H9 (cell line): ENCODE data around the gene LRP1B. TPM values are rescaled to one million over a fixed set of nuclear protein-coding genes. Genes with fewer than 3 reads are reported as not detected.

Experiments used
- DNase-seq: peaks from one replicate; pipeline ENCODE4 v3.0.0-alpha.2; 2017
- H2AFZ ChIP-seq: one replicate; pipeline ENCODE4 v1.6.1; 2013; ENCODE audit warnings: mild to moderate bottlenecking, low read length, control low read depth, moderate library complexity
- H2AK5ac ChIP-seq: 2 replicates; pipeline ENCODE4 v1.6.1; 2013; ENCODE audit warnings: low read length, control low read depth, mixed read lengths; ENCODE audit not compliant: insufficient read length
- H2BK120ac ChIP-seq: one replicate; pipeline ENCODE4 v1.6.1; 2013; ENCODE audit warnings: low read depth, mild to moderate bottlenecking, low read length, control low read depth, inconsistent platforms; ENCODE audit not compliant: poor library complexity, severe bottlenecking
- H2BK12ac ChIP-seq: 2 replicates; pipeline ENCODE4 v1.6.1; 2013; ENCODE audit warnings: low read length, control low read depth, mixed read lengths, low read depth; ENCODE audit not compliant: insufficient read length
- H2BK15ac ChIP-seq: 2 replicates; pipeline ENCODE4 v1.6.1; 2013; ENCODE audit warnings: low read depth, low read length, control low read depth
- H2BK20ac ChIP-seq: one replicate; pipeline ENCODE4 v1.6.1; 2013; ENCODE audit warnings: low read depth, mild to moderate bottlenecking, low read length, control low read depth, inconsistent platforms; ENCODE audit not compliant: poor library complexity, severe bottlenecking
- H2BK5ac ChIP-seq: 2 replicates; pipeline ENCODE4 v1.6.1; 2013; ENCODE audit warnings: low read length, control low read depth, mixed read lengths; ENCODE audit not compliant: insufficient read length
- H3K14ac ChIP-seq: 2 replicates; pipeline ENCODE4 v1.6.1; 2013; ENCODE audit warnings: low read length, control low read depth; ENCODE audit not compliant: insufficient read depth
- H3K18ac ChIP-seq: 2 replicates; pipeline ENCODE4 v1.6.1; 2013; ENCODE audit warnings: low read depth, mild to moderate bottlenecking, mixed read lengths, low read length, control low read depth; ENCODE audit not compliant: insufficient read length
- H3K23ac ChIP-seq: 2 replicates; pipeline ENCODE4 v1.6.1; 2013; ENCODE audit warnings: low read length, control low read depth, mixed read lengths, low read depth; ENCODE audit not compliant: insufficient read length
- H3K23me2 ChIP-seq: 2 replicates; pipeline ENCODE4 v1.6.1; 2013; ENCODE audit warnings: low read depth, mild to moderate bottlenecking, mixed read lengths, low read length, control low read depth; ENCODE audit not compliant: insufficient read length, poor library complexity, severe bottlenecking
- H3K27ac ChIP-seq: 2 replicates; pipeline ENCODE4 v1.5.1; 2013; ENCODE audit warnings: low read length, control low read depth, mixed read lengths, low read depth; ENCODE audit not compliant: insufficient read length
- H3K27me3 ChIP-seq: 2 replicates; pipeline ENCODE4 v1.6.1; 2013; ENCODE audit warnings: low read length, control low read depth, inconsistent platforms; ENCODE audit not compliant: insufficient read depth
- H3K4ac ChIP-seq: 2 replicates; pipeline ENCODE4 v1.6.1; 2013; ENCODE audit warnings: low read depth, mild to moderate bottlenecking, control low read depth, inconsistent platforms, low read length, moderate library complexity
- H3K4me1 ChIP-seq: 2 replicates; pipeline ENCODE4 v1.6.1; 2013; ENCODE audit warnings: low read length, control low read depth, inconsistent platforms; ENCODE audit not compliant: insufficient read depth
- H3K4me2 ChIP-seq: 2 replicates; pipeline ENCODE4 v1.6.1; 2013; ENCODE audit warnings: low read length, control low read depth, mixed read lengths; ENCODE audit not compliant: insufficient read length, insufficient read depth
- H3K56ac ChIP-seq: 2 replicates; pipeline ENCODE4 v1.6.1; 2013; ENCODE audit warnings: low read depth, mild to moderate bottlenecking, mixed read lengths, low read length, control low read depth; ENCODE audit not compliant: insufficient read length
- H3K79me1 ChIP-seq: 2 replicates; pipeline ENCODE4 v1.6.1; 2013; ENCODE audit warnings: low read depth, mild to moderate bottlenecking, moderate library complexity, low read length, control low read depth, inconsistent platforms; ENCODE audit not compliant: insufficient read depth, poor library complexity, severe bottlenecking
- H3K79me2 ChIP-seq: 2 replicates; pipeline ENCODE4 v1.6.1; 2013; ENCODE audit warnings: low read length, control low read depth, inconsistent platforms; ENCODE audit not compliant: insufficient read depth
- H3K9ac ChIP-seq: 2 replicates; pipeline ENCODE4 v1.6.1; 2013; ENCODE audit warnings: low read length, control low read depth, mixed read lengths; ENCODE audit not compliant: insufficient read length; ENCODE audit errors: extremely low read depth
- H3K9me3 ChIP-seq: one replicate; pipeline ENCODE4 v1.6.1; 2013; ENCODE audit warnings: low read depth, low read length, inconsistent platforms; ENCODE audit not compliant: control insufficient read depth
- H3T11ph ChIP-seq: one replicate; pipeline ENCODE4 v1.6.1; 2013; ENCODE audit warnings: mild to moderate bottlenecking, low read length, control low read depth, inconsistent platforms
- H4K20me1 ChIP-seq: one replicate; pipeline ENCODE4 v1.6.1; 2013; ENCODE audit not compliant: control insufficient read depth, insufficient read length, insufficient read depth
- H4K5ac ChIP-seq: 2 replicates; pipeline ENCODE4 v1.6.1; 2013; ENCODE audit warnings: low read depth, mild to moderate bottlenecking, mixed read lengths, low read length, control low read depth; ENCODE audit not compliant: insufficient read length
- H4K8ac ChIP-seq: replicated peaks from 2 replicates; pipeline ENCODE4 v1.6.1; 2013; ENCODE audit warnings: low read length, control low read depth, mixed read lengths, low read depth; ENCODE audit not compliant: insufficient read length
- H4K91ac ChIP-seq: 2 replicates; pipeline ENCODE4 v1.6.1; 2013; ENCODE audit warnings: low read depth, mild to moderate bottlenecking, moderate library complexity, mixed read lengths, low read length, control low read depth; ENCODE audit not compliant: insufficient read length
- H3K27ac Mint-ChIP-seq, 3 experiments: 2 replicates in 2 of 3; 3 replicates in 1 of 3; pipeline ENCODE4 v1.8.0; 2020 to 2021; ENCODE audit warnings: mixed read lengths in 3 of 3, mild to moderate bottlenecking in 1 of 3, moderate library complexity in 1 of 3
- H3K27me3 Mint-ChIP-seq: 2 replicates; pipeline ENCODE4 v1.8.0; 2021; ENCODE audit warnings: low read depth, mild to moderate bottlenecking, moderate library complexity, mixed read lengths
- H3K36me3 Mint-ChIP-seq, 3 experiments: 2 replicates in 2 of 3; 3 replicates in 1 of 3; pipeline ENCODE4 v1.8.0; 2020 to 2021; ENCODE audit warnings: low read depth in 3 of 3, mixed read lengths in 3 of 3; ENCODE audit not compliant: insufficient read depth in 1 of 3
- H3K4me1 Mint-ChIP-seq, 2 experiments: 2 replicates each; pipeline ENCODE4 v1.8.0; 2020; ENCODE audit warnings: mixed read lengths in 2 of 2
- H3K4me3 Mint-ChIP-seq, 2 experiments: 2 replicates in 1 of 2; 3 replicates in 1 of 2; pipeline ENCODE4 v1.8.0; 2020 to 2021; ENCODE audit warnings: mild to moderate bottlenecking in 2 of 2, mixed read lengths in 2 of 2, moderate library complexity in 1 of 2
- H3K9me3 Mint-ChIP-seq, 2 experiments: 2 replicates in 1 of 2; 3 replicates in 1 of 2; pipeline ENCODE4 v1.8.0; 2020; ENCODE audit warnings: mild to moderate bottlenecking in 2 of 2, mixed read lengths in 2 of 2, moderate library complexity in 1 of 2
- WGBS: extraction: QIAGEN DNeasy Blood & Tissue Kit; methylation state at CpG from one replicate; pipeline ENCODE4 v1.1.7; 2013; ENCODE audit warnings: missing lambda C conversion rate, low lambda C conversion rate, mixed read lengths; ENCODE audit not compliant: insufficient read length; ENCODE audit errors: extremely low coverage; 5-methylcytosine and 5-hydroxymethylcytosine counted together
- total RNA-seq: library from RNA; stranded (reverse); gene quantifications from 2 replicates; pipeline ENCODE4 v1.2.1, GENCODE V29; 2021
- TF ChIP-seq, protein P1 (sequence below): fragments of 200-600 bp; sonication (generic); conservative IDR thresholded peaks from 3 replicates; pipeline ENCODE4 v1.8.0; 2021; ENCODE audit warnings: antibody characterized with exemption, mild to moderate bottlenecking

The LRP1B gene
- total RNA-seq, 1 experiment from 2014 or later, result not detected

GRCh38 chr2:141458351-141458750 lies 672.5 kb downstream of the LRP1B start:
- Histone ChIP-seq H3K79me2 (no peaks in the 10 kb centered on the region), H4K5ac (no peak overlapping the region), H2AFZ (no peak overlapping the region), H2BK15ac (no peak overlapping the region), H3K56ac (no peak overlapping the region), H3K27me3 (no peaks in the 10 kb centered on the region), H2BK5ac (no peak overlapping the region), H2BK12ac (no peak overlapping the region), H4K20me1 (no peaks in the 10 kb centered on the region), H3K9me3 (no peaks in the 10 kb centered on the region), H3K23ac (no peak overlapping the region), H3K4me1 (peaks cover 9% of the 10 kb centered on the region), H3T11ph (no peak overlapping the region), H3K27ac (no peak overlapping the region), H2BK120ac (no peak overlapping the region), H3K14ac (no peak overlapping the region), H3K79me1 (no peaks in the 10 kb centered on the region), H3K18ac (no peak overlapping the region), H3K23me2 (no peaks in the 10 kb centered on the region), H3K4me2 (no peak overlapping the region), H2AK5ac (no peak overlapping the region), H3K4ac (no peak overlapping the region), H3K9ac (no peak overlapping the region), H4K91ac (no peak overlapping the region), H4K8ac (no peak overlapping the region), H2BK20ac (no peak overlapping the region)
- H3K36me3 Mint-ChIP-seq, result peaks cover 0 to 6% (median 0%) of the 10 kb centered on the region in 3 experiments; a peak in 2 of 7 replicates
- H3K27ac Mint-ChIP-seq, result no peak overlapping the region
- no peak for DNase-seq
- peaks cover 17 to 23% of the 10 kb centered on the region in 2 experiments for H3K4me1 Mint-ChIP-seq
- H3K9me3 Mint-ChIP-seq, result no peaks in the 10 kb centered on the region
- no peak overlapping the region for H3K4me3 Mint-ChIP-seq
- TF ChIP-seq, protein P1, sequence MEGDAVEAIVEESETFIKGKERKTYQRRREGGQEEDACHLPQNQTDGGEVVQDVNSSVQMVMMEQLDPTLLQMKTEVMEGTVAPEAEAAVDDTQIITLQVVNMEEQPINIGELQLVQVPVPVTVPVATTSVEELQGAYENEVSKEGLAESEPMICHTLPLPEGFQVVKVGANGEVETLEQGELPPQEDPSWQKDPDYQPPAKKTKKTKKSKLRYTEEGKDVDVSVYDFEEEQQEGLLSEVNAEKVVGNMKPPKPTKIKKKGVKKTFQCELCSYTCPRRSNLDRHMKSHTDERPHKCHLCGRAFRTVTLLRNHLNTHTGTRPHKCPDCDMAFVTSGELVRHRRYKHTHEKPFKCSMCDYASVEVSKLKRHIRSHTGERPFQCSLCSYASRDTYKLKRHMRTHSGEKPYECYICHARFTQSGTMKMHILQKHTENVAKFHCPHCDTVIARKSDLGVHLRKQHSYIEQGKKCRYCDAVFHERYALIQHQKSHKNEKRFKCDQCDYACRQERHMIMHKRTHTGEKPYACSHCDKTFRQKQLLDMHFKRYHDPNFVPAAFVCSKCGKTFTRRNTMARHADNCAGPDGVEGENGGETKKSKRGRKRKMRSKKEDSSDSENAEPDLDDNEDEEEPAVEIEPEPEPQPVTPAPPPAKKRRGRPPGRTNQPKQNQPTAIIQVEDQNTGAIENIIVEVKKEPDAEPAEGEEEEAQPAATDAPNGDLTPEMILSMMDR, result no peak
- no CpG with 5 or more reads among the region's 7 CpGs for WGBS
- H3K27me3 Mint-ChIP-seq, result no peaks in the 10 kb centered on the region
